ENCODE measurements around the gene SIRT5. TPM values are rescaled to one million over a fixed set of nuclear protein-coding genes. Genes with fewer than 3 reads are reported as not detected.

The SIRT5 gene
- total RNA-seq, 1 experiment from 2014 or later: 7.6 TPM

GRCh38 chr6:13648850-13649249, 74.4 kb downstream of the SIRT5 start:
- no peak overlapping the region for H3K4me3 ChIP-seq (ENCODE audit: low read depth, low read length, poor library complexity, severe bottlenecking)
- peaks cover 12% of the 10 kb centered on the region for H3K36me3 ChIP-seq (ENCODE audit: insufficient read depth, low read length, poor library complexity, severe bottlenecking)
- H3K27me3 ChIP-seq (replicated peaks; ENCODE audit: insufficient read depth, low read depth, low read length, poor library complexity): no peaks in the 10 kb centered on the region
- intact Hi-C loops (cut with micrococcal nuclease; ENCODE audit: unreplicated experiment): no loop called here
- no peak for DNase-seq (ENCODE audit: low spot score)
- ChIA-PET POLR2A (ENCODE audit: low non-redundant PET) (no interaction called here), CTCF (interaction anchor here (0.7 kb wide), 1 partner anchor 253 kb away, joined by 8 read pairs; no protein-coding TSS in a partner anchor)
- no peak for TF ChIP-seq EZH2 (IDR thresholded peaks at IDR 0.05; ENCODE audit: borderline replicate concordance, low read depth, low read length, poor library complexity, severe bottlenecking)
- TF ChIP-seq CTCF (conservative IDR thresholded peaks at IDR 0.05; ENCODE audit: low read depth, low read length): no peak
- no TSS peak for BruUV-seq (replicated peaks)
- H3K9me3 ChIP-seq (ENCODE audit: low read depth, low read length, poor library complexity, severe bottlenecking): no peaks in the 10 kb centered on the region
- no peak overlapping the region for H3K27ac ChIP-seq (ENCODE audit: low read depth, low read length, poor library complexity, severe bottlenecking)
- peaks cover 3% of the 10 kb centered on the region for H3K4me1 ChIP-seq (ENCODE audit: insufficient read depth, low read length, poor library complexity, severe bottlenecking)

GRCh38 chr6:13649393-13649792, 75.0 kb downstream of the SIRT5 start:
- no peak overlapping the region for H3K4me3 ChIP-seq (ENCODE audit: low read depth, low read length, poor library complexity, severe bottlenecking)
- POLR2A ChIA-PET (ENCODE audit: low non-redundant PET): no interaction called here
- no peak for DNase-seq (ENCODE audit: low spot score)
- CTCF ChIA-PET: interaction anchor here (0.7 kb wide), 1 partner anchor 253 kb away, joined by 8 read pairs; no protein-coding TSS in a partner anchor
- no peaks in the 10 kb centered on the region for H3K9me3 ChIP-seq (ENCODE audit: low read depth, low read length, poor library complexity, severe bottlenecking)
- intact Hi-C loops (cut with micrococcal nuclease; ENCODE audit: unreplicated experiment): no loop called here
- H3K4me1 ChIP-seq (ENCODE audit: insufficient read depth, low read length, poor library complexity, severe bottlenecking): peaks cover 3% of the 10 kb centered on the region
- H3K36me3 ChIP-seq (ENCODE audit: insufficient read depth, low read length, poor library complexity, severe bottlenecking): peaks cover 12% of the 10 kb centered on the region
- no peak for TF ChIP-seq CTCF (conservative IDR thresholded peaks at IDR 0.05; ENCODE audit: low read depth, low read length)
- TF ChIP-seq EZH2 (IDR thresholded peaks at IDR 0.05; ENCODE audit: borderline replicate concordance, low read depth, low read length, poor library complexity, severe bottlenecking): no peak
- H3K27me3 ChIP-seq (replicated peaks; ENCODE audit: insufficient read depth, low read depth, low read length, poor library complexity): no peaks in the 10 kb centered on the region
- no peak overlapping the region for H3K27ac ChIP-seq (ENCODE audit: low read depth, low read length, poor library complexity, severe bottlenecking)
- BruUV-seq (replicated peaks): no TSS peak

- ChIA-PET POLR2A (ENCODE audit: low non-redundant PET) (no interaction called here), CTCF (no interaction called here)
- Histone ChIP-seq H3K4me1 (ENCODE audit: insufficient read depth, low read length, poor library complexity, severe bottlenecking) (peaks cover 3% of the 10 kb centered on the region), H3K9me3 (ENCODE audit: low read depth, low read length, poor library complexity, severe bottlenecking) (no peaks in the 10 kb centered on the region), H3K36me3 (ENCODE audit: insufficient read depth, low read length, poor library complexity, severe bottlenecking) (peaks cover 9% of the 10 kb centered on the region), H3K27ac (ENCODE audit: low read depth, low read length, poor library complexity, severe bottlenecking) (no peak overlapping the region), H3K4me3 (ENCODE audit: low read depth, low read length, poor library complexity, severe bottlenecking) (no peak overlapping the region), H3K27me3 (replicated peaks; ENCODE audit: insufficient read depth, low read depth, low read length, poor library complexity) (no peaks in the 10 kb centered on the region)
- TF ChIP-seq CTCF (conservative IDR thresholded peaks at IDR 0.05; ENCODE audit: low read depth, low read length) (no peak), EZH2 (IDR thresholded peaks at IDR 0.05; ENCODE audit: borderline replicate concordance, low read depth, low read length, poor library complexity, severe bottlenecking) (no peak)
- no TSS peak for BruUV-seq (replicated peaks)
- intact Hi-C loops (cut with micrococcal nuclease; ENCODE audit: unreplicated experiment): no loop called here
- DNase-seq (ENCODE audit: low spot score): no peak
Observed at GRCh38 chr6:13653296-13653695, 78.9 kb downstream of the SIRT5 start.
